ENCODE results near the gene C3orf33.

Gene C3orf33

GRCh38 chr3:155805204-155805801, 775 bp downstream of the C3orf33 start:
- H3K4me3 ChIP-seq, result peak overlapping the region; percentile 89
- H3K27ac ChIP-seq, result peak overlapping the region; percentile 67 to 88
- DNase-seq (ENCODE audit: low spot score), result no peak
- no peak for TF ChIP-seq CTCF (IDR thresholded peaks at IDR 0.05)

DNA sequence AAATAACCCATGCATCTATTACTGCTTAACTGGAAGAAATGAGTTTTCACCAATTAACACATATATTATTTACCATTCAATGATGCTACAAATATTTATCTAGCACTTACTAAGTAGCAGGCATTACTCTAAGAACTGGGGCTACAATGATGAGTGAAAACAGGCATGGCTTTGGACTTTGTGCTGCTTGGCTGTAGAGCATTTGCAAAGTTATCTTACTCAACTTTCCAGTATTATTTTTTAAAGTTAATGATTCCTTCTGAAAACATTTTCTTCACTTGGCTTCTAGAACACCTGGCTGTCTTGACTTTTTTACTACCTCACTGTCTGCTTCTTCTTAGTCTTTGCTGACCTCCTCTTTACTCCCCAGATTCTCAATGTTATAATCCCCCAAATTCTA, 1.8 kb downstream of the C3orf33 start:
- DNase-seq (ENCODE audit: low spot score), result no peak
- TF ChIP-seq CTCF (IDR thresholded peaks at IDR 0.05), result no peak
- Histone ChIP-seq H3K4me3 (no peak overlapping the region), H3K27ac (no peak overlapping the region)

- H3K4me3 ChIP-seq, result no peak overlapping the region
- no peak overlapping the region for H3K27ac ChIP-seq
- no peak for TF ChIP-seq CTCF (IDR thresholded peaks at IDR 0.05)
- no peak for DNase-seq (ENCODE audit: low spot score)
These were observed 13.5 kb downstream of the C3orf33 start for GRCh38 chr3:155792532-155792931.

- DNase-seq (ENCODE audit: low spot score), result no peak
- H3K4me3 ChIP-seq, result no peak overlapping the region
- TF ChIP-seq CTCF (IDR thresholded peaks at IDR 0.05), result no peak
- no peak overlapping the region for H3K27ac ChIP-seq
These were observed 14.9 kb downstream of the C3orf33 start for GRCh38 chr3:155791190-155791589.

DNA sequence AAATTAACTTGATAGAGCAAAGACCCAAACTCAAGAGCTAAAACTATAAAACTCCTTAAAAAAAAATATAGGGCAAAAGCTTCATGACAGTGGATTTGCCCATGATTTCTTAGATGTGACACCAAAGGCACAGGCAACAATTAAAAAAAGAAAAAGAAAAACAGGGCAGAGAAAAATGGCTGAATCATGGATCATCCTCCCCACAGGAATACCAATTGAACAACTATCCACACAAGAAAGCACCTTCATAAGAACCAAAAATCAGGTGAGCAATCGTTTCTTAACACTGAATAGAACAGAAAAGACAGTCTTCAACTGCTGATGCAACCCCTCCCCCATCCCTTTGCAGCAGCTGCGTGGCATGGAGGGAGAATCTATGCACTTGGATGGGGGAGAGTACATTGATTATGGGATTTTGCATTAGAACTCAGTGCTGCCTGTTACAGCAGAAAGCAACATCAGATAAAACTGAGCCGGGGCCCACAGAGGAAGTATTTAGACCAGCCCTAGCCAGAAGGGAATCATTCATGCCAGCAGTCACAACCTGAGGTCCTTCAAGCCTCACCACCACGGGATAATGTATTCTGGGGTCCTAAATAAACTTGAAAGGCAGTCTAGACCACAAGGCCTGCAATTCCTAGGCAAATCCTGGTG, 15.7 kb downstream of the C3orf33 start:
- TF ChIP-seq CTCF (IDR thresholded peaks at IDR 0.05), result no peak

DNA sequence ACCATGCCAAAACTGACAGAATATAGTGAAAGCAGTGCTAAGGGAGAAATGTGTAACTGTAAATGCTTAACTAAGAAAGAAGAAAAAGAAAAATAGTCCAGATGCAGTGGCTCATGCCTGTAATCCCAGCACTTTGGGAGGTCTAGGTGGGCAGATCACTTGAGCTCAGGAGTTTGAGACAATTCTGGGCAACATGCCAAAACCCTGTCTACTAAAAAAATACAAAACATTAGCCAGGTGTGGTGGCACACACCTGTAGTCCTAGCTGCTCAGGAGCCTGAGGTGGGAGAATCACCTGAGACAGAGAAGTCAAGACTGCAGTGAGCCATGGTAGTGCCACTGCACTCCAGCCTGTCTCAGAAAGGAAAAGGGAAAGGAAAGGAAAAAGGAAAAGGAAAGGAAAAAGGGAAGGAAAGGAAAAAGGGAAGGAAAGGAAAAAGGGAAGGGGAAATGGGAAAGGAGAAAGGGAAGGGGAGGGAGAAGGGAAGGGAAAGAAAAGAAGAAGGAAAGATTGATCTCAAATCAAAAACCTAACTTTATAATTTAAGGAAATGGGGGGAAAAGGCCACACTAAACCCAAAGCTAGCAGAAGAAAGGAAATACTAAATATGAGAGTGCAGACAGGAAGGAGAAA, 20.3 kb downstream of the C3orf33 start:
- no peak for TF ChIP-seq CTCF (IDR thresholded peaks at IDR 0.05)
- H3K27ac ChIP-seq, result no peak overlapping the region
- no peak for DNase-seq (ENCODE audit: low spot score)
- no peak overlapping the region for H3K4me3 ChIP-seq

More for the DNA sequence above, 15.7 kb downstream of the C3orf33 start:
- no peak overlapping the region for H3K4me3 ChIP-seq
- DNase-seq (ENCODE audit: low spot score), result no peak
- no peak overlapping the region for H3K27ac ChIP-seq
